Dermis blood vessel endothelial cell (primary cell): ENCODE data around the gene EDEM1. TPM values are rescaled to one million over a fixed set of nuclear protein-coding genes. Genes with fewer than 3 reads are reported as not detected.
"Not testable (repeated sequence)": the region's sequence is repeated elsewhere in the genome, so short reads cannot be mapped to it uniquely, and the experiment has no call there.

Source experiments
- DNase-seq: peaks from one replicate; pipeline ENCODE4 v3.0.0; 2010
- total RNA-seq: library from RNA; depleted of rRNA; stranded (reverse); fragments of >200 nt; gene quantifications from 2 replicates; pipeline ENCODE4 v1.2.3, GENCODE V29; 2014

The EDEM1 gene
- total RNA-seq, 1 donor from 2014 or later: 18.0 TPM

- DNase-seq: not testable (repeated sequence)
Measured at GRCh38 chr3:5179036-5179435, 8.5 kb upstream of the EDEM1 start.

- peak; percentile 62 for DNase-seq
Measured at GRCh38 chr3:5181469-5182141, 5.9 kb upstream of the EDEM1 start.

GRCh38 chr3:5183714-5184113, 3.8 kb upstream of the EDEM1 start:
- DNase-seq: not testable (repeated sequence)

GRCh38 chr3:5184499-5184898, 3.0 kb upstream of the EDEM1 start:
- DNase-seq: no peak

- no peak for DNase-seq
Measured at GRCh38 chr3:5185093-5185673, 2.3 kb upstream of the EDEM1 start.

- no peak for DNase-seq
Measured at GRCh38 chr3:5186089-5186857, 1.2 kb upstream of the EDEM1 start.

GRCh38 chr3:5186858-5187155, 700 bp upstream of the EDEM1 start:
- DNase-seq: peak; percentile 59

GRCh38 chr3:5187920-5188418, 462 bp downstream of the EDEM1 start:
- peak; percentile 57 for DNase-seq

GRCh38 chr3:5188419-5189221, 1.1 kb downstream of the EDEM1 start:
- peak; percentile 51 for DNase-seq

- DNase-seq: no peak
Measured at GRCh38 chr3:5190147-5190791, 2.8 kb downstream of the EDEM1 start.

GRCh38 chr3:5191555-5192304, 4.2 kb downstream of the EDEM1 start:
- DNase-seq: no peak

GRCh38 chr3:5192571-5193365, 5.3 kb downstream of the EDEM1 start:
- no peak for DNase-seq

GRCh38 chr3:5194341-5194740, 6.8 kb downstream of the EDEM1 start:
- peak; percentile 11 for DNase-seq

GRCh38 chr3:5194801-5195509, 7.4 kb downstream of the EDEM1 start:
- peak; percentile 87 for DNase-seq

GRCh38 chr3:5195605-5196004, 8.1 kb downstream of the EDEM1 start:
- peak; percentile 16 for DNase-seq

- no peak for DNase-seq
Measured at GRCh38 chr3:5197022-5197421, 9.5 kb downstream of the EDEM1 start.

GRCh38 chr3:5197470-5198312, 10.2 kb downstream of the EDEM1 start:
- DNase-seq: peak; percentile 44

GRCh38 chr3:5198313-5198677, 10.8 kb downstream of the EDEM1 start:
- no peak for DNase-seq
